K562 (cell line): ENCODE results near the gene USH2A. TPM values are rescaled to one million over a fixed set of nuclear protein-coding genes. Genes with fewer than 3 reads are reported as not detected.

Experiments used
- ATAC-seq: fragments of 200-7000 bp; cut with Tn5 transposase; 3 replicates; pipeline ENCODE4 v1.9.1; 2020; ENCODE audit warnings: moderate library complexity
- BruUV-seq: library from RNA; stranded (reverse); fragments of 400-500 nt; replicated peaks from 2 replicates; lab custom pipeline; 2021; lab: Mats Ljungman, UMichigan
- CTCF ChIA-PET: fragments of 300-600 bp; formaldehyde crosslinking; extraction: SDS; loops from one replicate; lab custom pipeline; 2021; ENCODE audit warnings: low intra/inter-chr PET ratio; lab: Yijun Ruan, JAX
- POLR2A ChIA-PET: fragments of 300-600, 350-650 bp; sonication (Branson Sonifier 250); formaldehyde crosslinking; extraction: SDS; loops from one replicate; lab custom pipeline; 2021; ENCODE audit warnings: antibody characterized with exemption, inconsistent platforms; lab: Yijun Ruan, JAX
- DNase-seq, 4 experiments: peaks; one replicate each; pipeline versions ENCODE4 v3.0.0 to v3.0.0-alpha.2; 2011 to 2018; ENCODE audit warnings: low spot score in 3 of 4, mixed read lengths in 3 of 4; ENCODE audit errors: extremely low read depth in 1 of 4
- FAIRE-seq: peaks from 2 replicates; lab custom pipeline; 2011; peaks lifted over from hg19 to GRCh38; lab: Jason Lieb, UNC
- H2AFZ ChIP-seq: 2 replicates; pipeline ENCODE4 v1.6.0; 2011; ENCODE audit warnings: low read depth, low read length, control low read depth, inconsistent platforms
- H3K27ac ChIP-seq: fragments of 200-600 bp; 3 replicates; pipeline ENCODE4 v1.8.0; 2011; ENCODE audit warnings: low read depth, mild to moderate bottlenecking, control low read depth, inconsistent platforms, low read length, moderate library complexity, mixed read lengths; ENCODE audit errors: extremely low read depth
- H3K27me3 ChIP-seq, 2 experiments: fragments of 300-600 bp in 1 of 2; 2 replicates in 1 of 2; 3 replicates in 1 of 2; pipeline versions ENCODE4 v1.6.0 to v1.8.0; 2011; ENCODE audit warnings: inconsistent platforms in 2 of 2, low read length in 2 of 2, mild to moderate bottlenecking in 1 of 2, mixed read lengths in 1 of 2, moderate library complexity in 1 of 2; ENCODE audit not compliant: control insufficient read depth in 2 of 2, insufficient read depth in 2 of 2
- H3K36me3 ChIP-seq: fragments of 300-600 bp; 3 replicates; pipeline ENCODE4 v1.8.0; 2011; ENCODE audit warnings: mild to moderate bottlenecking, low read length, inconsistent platforms; ENCODE audit not compliant: control insufficient read depth, insufficient read depth
- H3K4me1 ChIP-seq, 2 experiments: fragments of 200-600 bp in 1 of 2; replicated peaks in 1 of 2; 2 replicates in 1 of 2; 3 replicates in 1 of 2; pipeline versions ENCODE4 v1.5.1 to v1.8.0; 2011; ENCODE audit warnings: inconsistent platforms in 2 of 2, low read length in 2 of 2, mild to moderate bottlenecking in 1 of 2, mixed read lengths in 1 of 2, moderate library complexity in 1 of 2; ENCODE audit not compliant: control insufficient read depth in 2 of 2, insufficient read depth in 2 of 2
- H3K4me2 ChIP-seq: 2 replicates; pipeline ENCODE4 v1.6.1; 2011; ENCODE audit warnings: low read length, control low read depth, inconsistent platforms, mixed read lengths; ENCODE audit not compliant: insufficient read depth
- H3K4me3 ChIP-seq: fragments of 200-600 bp; sonication (generic), shearing (Covaris generic); 2 replicates; pipeline ENCODE4 v1.5.1; 2016; ENCODE audit warnings: control low read depth, inconsistent platforms
- H3K79me2 ChIP-seq: fragments of 200-600 bp; 3 replicates; pipeline ENCODE4 v1.8.0; 2011; ENCODE audit warnings: low read length, inconsistent platforms; ENCODE audit not compliant: control insufficient read depth, insufficient read depth
- H3K9ac ChIP-seq, 2 experiments: 2 replicates each; pipeline versions ENCODE4 v1.6.0 to v1.6.1; 2011; ENCODE audit warnings: low read depth in 2 of 2, low read length in 2 of 2, control low read depth in 1 of 2, inconsistent platforms in 1 of 2, mild to moderate bottlenecking in 1 of 2, mixed read lengths in 1 of 2; ENCODE audit not compliant: insufficient read depth in 1 of 2
- H3K9me1 ChIP-seq: one replicate; pipeline ENCODE4 v1.6.0; 2011; ENCODE audit warnings: inconsistent platforms, mild to moderate bottlenecking, low read length, moderate library complexity; ENCODE audit not compliant: control insufficient read depth, insufficient read depth
- H3K9me3 ChIP-seq: replicated peaks from 2 replicates; pipeline ENCODE4 v1.5.1; 2011; ENCODE audit warnings: low read depth, low read length, inconsistent platforms; ENCODE audit not compliant: control insufficient read depth, insufficient read depth
- H4K20me1 ChIP-seq: replicated peaks from 2 replicates; pipeline ENCODE4 v1.6.1; 2011; ENCODE audit warnings: low read length, inconsistent platforms, mixed read lengths; ENCODE audit not compliant: control insufficient read depth, insufficient read depth
- ARID2 ChIP-seq: fragments of 450-650 bp; IDR thresholded peaks from 2 replicates; pipeline ENCODE4 v1.6.1; 2017; ENCODE audit warnings: antibody characterized with exemption, mild to moderate bottlenecking
- CHD1 ChIP-seq: fragments of 200-600 bp; sonication (generic); IDR thresholded peaks from one replicate; pipeline ENCODE4 v1.6.1; 2012; ENCODE audit warnings: mild to moderate bottlenecking, moderate library complexity, low read length, inconsistent platforms
- ETV1 ChIP-seq: fragments of 450-650 bp; conservative IDR thresholded peaks from 2 replicates; pipeline ENCODE4 v1.6.1; 2016; ENCODE audit warnings: missing genetic modification characterization, control low read depth, low read depth, missing compliant biosample characterization
- JUNB ChIP-seq: fragments of 450-650 bp; formaldehyde crosslinking; conservative IDR thresholded peaks from 2 replicates; pipeline ENCODE4 v1.4.0; 2020; ENCODE audit warnings: mild to moderate bottlenecking
- KDM1A ChIP-seq, 2 experiments: fragments of 450-650 bp; IDR thresholded peaks; 2 replicates each; pipeline ENCODE4 v1.6.1; 2016; ENCODE audit warnings: mild to moderate bottlenecking in 2 of 2
- RBM25 ChIP-seq: fragments of 200-400 bp; formaldehyde crosslinking; IDR thresholded peaks from 2 replicates; pipeline ENCODE4 v1.6.1; 2018; ENCODE audit warnings: low read length, low read depth, moderate library complexity; ENCODE audit not compliant: severe bottlenecking
- SMC3 ChIP-seq: conservative IDR thresholded peaks from 2 replicates; pipeline ENCODE4 v1.6.1; 2011; ENCODE audit warnings: low read depth, low read length, improper control_type of control experiment; ENCODE audit not compliant: insufficient read depth
- TBL1XR1 ChIP-seq, 2 experiments: IDR thresholded peaks; 2 replicates each; pipeline ENCODE4 v1.6.1; 2012; ENCODE audit warnings: improper control_type of control experiment in 2 of 2, low read length in 2 of 2, mild to moderate bottlenecking in 1 of 2
- ZBTB17 ChIP-seq: fragments of 450-650 bp; formaldehyde crosslinking; IDR thresholded peaks from 2 replicates; pipeline ENCODE4 v1.4.0; 2020; ENCODE audit warnings: mild to moderate bottlenecking
- ZNF324 ChIP-seq: fragments of 250-450 bp; sonication (Bioruptor Pico); IDR thresholded peaks from 2 replicates; pipeline ENCODE4 v1.4.0; 2020; ENCODE audit warnings: mild to moderate bottlenecking
- ZNF41 ChIP-seq: fragments of 250-450 bp; sonication (Bioruptor Pico); conservative IDR thresholded peaks from 2 replicates; pipeline ENCODE4 v1.4.0; 2020; ENCODE audit warnings: mild to moderate bottlenecking
- in situ Hi-C: fragments of 300-500 bp; cut with MboI; formaldehyde crosslinking; loops from 4 replicates; pipeline ENCODE4 v1.15.0; 2018; ENCODE audit warnings: inconsistent platforms, mixed read lengths
- intact Hi-C: fragments of 100-400 bp; cut with micrococcal nuclease; formaldehyde crosslinking; loops from 2 replicates; pipeline ENCODE4 v1.14.2; 2022
- polyA plus RNA-seq, 8 experiments: library from polyadenylated mRNA; depleted of rRNA in 4 of 8; stranded (reverse) in 5 of 8; unstranded in 3 of 8; fragments of >200 nt; fragmentation: Nextera tagmentation in 2 of 8; fragmentation: Illumina TruSeq in 1 of 8; extraction: Ambion mirVana in 2 of 8; extraction: Trizol in 1 of 8; gene quantifications; 2 replicates each; pipeline versions ENCODE4 v1.2.1 to v1.2.3, GENCODE V29; 2011 to 2014; ENCODE audit warnings: inconsistent platforms in 1 of 8, missing spikeins in 1 of 8
- total RNA-seq, 7 experiments: library from RNA; depleted of rRNA in 6 of 7; stranded (reverse); fragments of >200 nt in 6 of 7; fragmentation: Illumina TruSeq in 2 of 7; extraction: Trizol in 2 of 7; gene quantifications; 2 replicates each; pipeline versions ENCODE4 v1.2.1 to v1.2.3, GENCODE V29; 2011 to 2021; ENCODE audit warnings: low replicate concordance in 1 of 7
- TF ChIP-seq, protein P1 (sequence below): sonication (generic); formaldehyde crosslinking; IDR thresholded peaks from 2 replicates; pipeline ENCODE4 v1.5.0; 2020; ENCODE audit warnings: missing genetic modification reagents
- TF ChIP-seq, protein P2 (sequence below): IDR thresholded peaks from 2 replicates; pipeline ENCODE4 v1.6.1; 2012; ENCODE audit warnings: low read depth, low read length, improper control_type of control experiment, borderline replicate concordance
- TF ChIP-seq, protein P3 (sequence below): fragments of 450-650 bp; formaldehyde crosslinking; IDR thresholded peaks from 2 replicates; pipeline ENCODE4 v1.4.0; 2020; ENCODE audit warnings: mild to moderate bottlenecking, moderate library complexity

USH2A gene
- total and polyA plus RNA-seq, 9 of the 15 experiments (the other 6 are each of a cell fraction or from before 2014, with no cell fraction given) = under 0.01 TPM; not detected in 7

DNA sequence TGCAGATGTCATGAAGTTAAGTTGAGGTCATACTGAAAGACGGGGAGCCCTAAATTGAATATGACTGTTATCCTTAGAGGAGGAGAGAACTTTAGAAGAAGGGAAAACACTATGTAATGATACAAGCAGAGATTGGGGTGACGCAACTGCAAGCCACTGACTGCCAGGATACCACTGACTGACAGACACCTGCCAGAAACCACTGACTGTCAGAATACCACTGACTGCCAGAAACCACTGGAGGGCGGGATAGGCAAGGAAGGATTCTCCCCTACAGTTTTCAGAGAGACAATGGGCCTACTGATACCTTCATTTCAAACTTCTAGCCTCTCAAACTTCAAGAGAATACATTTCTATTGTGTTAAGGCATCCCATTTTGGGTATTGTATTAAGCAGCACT, 388.7 kb downstream of the USH2A start (continued):
- TF ChIP-seq, protein P1, sequence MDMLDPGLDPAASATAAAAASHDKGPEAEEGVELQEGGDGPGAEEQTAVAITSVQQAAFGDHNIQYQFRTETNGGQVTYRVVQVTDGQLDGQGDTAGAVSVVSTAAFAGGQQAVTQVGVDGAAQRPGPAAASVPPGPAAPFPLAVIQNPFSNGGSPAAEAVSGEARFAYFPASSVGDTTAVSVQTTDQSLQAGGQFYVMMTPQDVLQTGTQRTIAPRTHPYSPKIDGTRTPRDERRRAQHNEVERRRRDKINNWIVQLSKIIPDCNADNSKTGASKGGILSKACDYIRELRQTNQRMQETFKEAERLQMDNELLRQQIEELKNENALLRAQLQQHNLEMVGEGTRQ (CRISPR knock-in tag) = no peak
- TF ChIP-seq ZBTB17 (CRISPR knock-in tag) (no peak), RBM25 (no peak), ZNF324 (no peak)
- TF ChIP-seq, protein P2, sequence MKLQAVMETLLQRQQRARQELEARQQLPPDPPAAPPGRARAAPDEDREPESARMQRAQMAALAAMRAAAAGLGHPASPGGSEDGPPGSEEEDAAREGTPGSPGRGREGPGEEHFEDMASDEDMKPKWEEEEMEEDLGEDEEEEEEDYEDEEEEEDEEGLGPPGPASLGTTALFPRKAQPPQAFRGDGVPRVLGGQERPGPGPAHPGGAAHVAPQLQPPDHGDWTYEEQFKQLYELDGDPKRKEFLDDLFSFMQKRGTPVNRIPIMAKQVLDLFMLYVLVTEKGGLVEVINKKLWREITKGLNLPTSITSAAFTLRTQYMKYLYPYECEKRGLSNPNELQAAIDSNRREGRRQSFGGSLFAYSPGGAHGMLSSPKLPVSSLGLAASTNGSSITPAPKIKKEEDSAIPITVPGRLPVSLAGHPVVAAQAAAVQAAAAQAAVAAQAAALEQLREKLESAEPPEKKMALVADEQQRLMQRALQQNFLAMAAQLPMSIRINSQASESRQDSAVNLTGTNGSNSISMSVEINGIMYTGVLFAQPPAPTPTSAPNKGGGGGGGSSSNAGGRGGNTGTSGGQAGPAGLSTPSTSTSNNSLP = no peak

DNA sequence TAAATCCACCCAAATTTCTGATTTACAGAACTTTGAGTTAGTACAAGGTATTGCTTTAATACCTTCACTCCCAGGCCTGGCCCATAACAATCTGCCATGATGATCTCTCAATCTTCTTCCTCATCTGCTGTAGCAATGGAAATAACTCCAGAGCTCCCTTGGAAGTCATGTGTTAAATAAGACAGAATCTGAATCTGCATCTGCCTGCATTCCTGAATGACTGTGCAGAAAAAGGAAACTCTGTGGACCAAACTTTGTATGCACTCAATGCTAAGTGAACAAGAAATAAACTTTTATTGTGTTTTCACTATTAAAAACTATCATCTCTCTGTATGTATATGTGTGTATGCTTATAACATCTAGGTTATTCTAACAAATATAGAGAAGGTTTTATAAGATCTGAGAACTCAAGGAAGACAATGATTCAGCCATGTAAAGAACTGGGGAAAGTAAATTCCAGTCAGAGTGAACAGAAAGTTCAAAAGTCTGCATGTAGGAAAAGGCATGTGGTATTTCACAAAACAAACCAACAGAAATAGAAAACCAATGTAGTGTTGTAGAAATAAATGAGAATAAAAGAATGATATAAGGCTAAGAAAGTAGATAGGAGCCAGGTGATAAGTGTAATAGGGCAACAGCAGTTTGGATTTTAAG, 390.2 kb downstream of the USH2A start:
- Histone ChIP-seq H3K9ac (no peak overlapping the region), H3K9me3 (no peaks in the 10 kb centered on the region), H3K79me2 (no peaks in the 10 kb centered on the region), H3K4me3 (no peak overlapping the region), H2AFZ (no peak overlapping the region), H3K27ac (no peak overlapping the region), H3K9me1 (no peaks in the 10 kb centered on the region), H3K36me3 (no peaks in the 10 kb centered on the region), H4K20me1 (no peaks in the 10 kb centered on the region), H3K4me2 (no peak overlapping the region), H3K4me1 (no peaks in the 10 kb centered on the region), H3K27me3 (no peaks in the 10 kb centered on the region)
- DNase-seq = no peak
- ATAC-seq = no peak
- intact Hi-C loops (no loop called here), in situ Hi-C loops (no loop called here)
- CTCF ChIA-PET = no interaction called here
- BruUV-seq = no TSS peak
- POLR2A ChIA-PET = no interaction called here
- TF ChIP-seq ARID2 = no peak
- no peak for TF ChIP-seq JUNB (CRISPR knock-in tag)
- TF ChIP-seq, protein P3, sequence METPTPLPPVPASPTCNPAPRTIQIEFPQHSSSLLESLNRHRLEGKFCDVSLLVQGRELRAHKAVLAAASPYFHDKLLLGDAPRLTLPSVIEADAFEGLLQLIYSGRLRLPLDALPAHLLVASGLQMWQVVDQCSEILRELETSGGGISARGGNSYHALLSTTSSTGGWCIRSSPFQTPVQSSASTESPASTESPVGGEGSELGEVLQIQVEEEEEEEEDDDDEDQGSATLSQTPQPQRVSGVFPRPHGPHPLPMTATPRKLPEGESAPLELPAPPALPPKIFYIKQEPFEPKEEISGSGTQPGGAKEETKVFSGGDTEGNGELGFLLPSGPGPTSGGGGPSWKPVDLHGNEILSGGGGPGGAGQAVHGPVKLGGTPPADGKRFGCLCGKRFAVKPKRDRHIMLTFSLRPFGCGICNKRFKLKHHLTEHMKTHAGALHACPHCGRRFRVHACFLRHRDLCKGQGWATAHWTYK (CRISPR knock-in tag) = no peak
- no peak for TF ChIP-seq SMC3
- TF ChIP-seq CHD1 = no peak
- TF ChIP-seq KDM1A (IDR thresholded peaks at IDR 0.05) = no peak
- TF ChIP-seq ETV1 = no peak
- no peak for TF ChIP-seq ZNF41 (CRISPR knock-in tag)
- no peak for TF ChIP-seq TBL1XR1 (IDR thresholded peaks at IDR 0.05; ENCODE audit: low read length in 2 of 2)
- FAIRE-seq = no peak
